ENCODE data around the gene SMG6. TPM values are rescaled to one million over a fixed set of nuclear protein-coding genes. Genes with fewer than 3 reads are reported as not detected.

SMG6 gene
- total and polyA plus RNA-seq, 2 of the 13 experiments (the other 11 are each of a cell fraction or from before 2014, with no cell fraction given) = 4.6 to 14.6 TPM

DNA sequence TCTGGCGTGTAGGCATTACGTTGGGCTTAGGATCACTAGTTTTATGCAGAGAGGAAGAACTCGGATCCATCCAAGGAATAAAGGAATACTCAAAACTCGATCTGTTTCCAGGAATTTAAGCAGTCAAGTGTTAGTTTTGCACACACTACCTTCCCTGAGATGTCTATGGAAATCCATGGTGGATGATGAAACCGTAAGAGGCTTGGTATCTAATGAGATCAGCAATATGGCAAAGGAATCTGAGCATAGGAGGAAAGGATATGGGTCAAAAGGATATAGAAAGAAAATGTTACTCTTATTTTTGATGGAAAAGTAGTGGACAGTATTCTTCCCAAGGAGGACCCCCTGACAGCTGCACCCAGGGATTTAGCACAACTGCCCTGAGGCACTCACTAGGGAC, 59.6 kb downstream of the SMG6 start:
- Histone ChIP-seq H3K4me3 (replicated peaks in 1 of 3; ENCODE audit: insufficient read depth in 1 of 3, low read depth in 2 of 3, low read length in 3 of 3) (no peak overlapping the region), H3K4me2 (ENCODE audit: low read depth, low read length) (no peak overlapping the region), H3K9ac (ENCODE audit: insufficient read depth, low read depth, low read length) (no peak overlapping the region), H2AFZ (ENCODE audit: low read length) (no peak overlapping the region), H3K4me1 (ENCODE audit: insufficient read depth, low read length) (0 out of 2 replicates have a peak, but pooled peaks cover 7% of the 10 kb centered on the region), H3K79me2 (ENCODE audit: insufficient read depth, low read length) (no peaks in the 10 kb centered on the region), H3K27ac (ENCODE audit: extremely low read length, insufficient read depth, low read length) (no peak overlapping the region), H3K9me3 (ENCODE audit: low read length) (no peaks in the 10 kb centered on the region), H4K20me1 (ENCODE audit: insufficient read depth, low read length) (no peaks in the 10 kb centered on the region), H3K36me3 (replicated peaks in 1 of 2; ENCODE audit: control insufficient read depth in 1 of 2, insufficient read depth in 2 of 2, low read length in 2 of 2) (peaks cover 4 to 41% of the 10 kb centered on the region in 2 experiments; a peak in 4 of 5 replicates), H3K27me3 (ENCODE audit: control insufficient read depth in 1 of 2, insufficient read depth in 2 of 2, low read length in 2 of 2) (no peaks in the 10 kb centered on the region)
- BruUV-seq (replicated peaks) = no TSS peak
- intact Hi-C loops (cut with micrococcal nuclease; ENCODE audit: unreplicated experiment) (loop anchor here (1.0 to 5.0 kb wide), 4 partner anchors 72 to 372 kb away; no protein-coding TSS in a partner anchor), in situ Hi-C loops (cut with HindIII; ENCODE audit: extremely low pct_ligation_motif_present, low pct_unique_long_range_greater_than_20kb) (loop anchor here (5.0 to 25.0 kb wide), 2 partner anchors 147 to 332 kb away; no protein-coding TSS in a partner anchor)
- no peak for TF ChIP-seq DRAP1 (CRISPR knock-in tag; IDR thresholded peaks at IDR 0.05)
- TF ChIP-seq RAD51 (IDR thresholded peaks at IDR 0.05; ENCODE audit: borderline replicate concordance) = no peak
- no peak for TF ChIP-seq ZNF777 (CRISPR knock-in tag; IDR thresholded peaks at IDR 0.05)
- TF ChIP-seq ZNF7 (CRISPR knock-in tag; IDR thresholded peaks at IDR 0.05) = no peak
- no peak for TF ChIP-seq KIAA2018 (CRISPR knock-in tag; IDR thresholded peaks at IDR 0.05; ENCODE audit: borderline replicate concordance)
- no peak for TF ChIP-seq SCMH1 (CRISPR knock-in tag; IDR thresholded peaks at IDR 0.05; ENCODE audit: borderline replicate concordance)
- ATAC-seq (no peak), FAIRE-seq (no peak), DNase-seq (ENCODE audit: low spot score) (no peak)
- 96% methylated on average over 5 of the region's 5 CpGs for WGBS (ENCODE audit: low lambda C conversion rate)
- CTCF ChIA-PET (ENCODE audit: low intra/inter-chr PET ratio, low total read pairs) = interaction anchor here (2.0 to 2.2 kb wide), 2 partner anchors 149 to 189 kb away, joined by 26 to 37 read pairs; partner anchors contain the start of gene HIC1
- POLR2A ChIA-PET = interaction anchor here (1.7 kb wide), 1 partner anchor 149 kb away, joined by 7 read pairs; no protein-coding TSS in a partner anchor

Measured in HepG2 (cell line).